Inflammatory macrophage treated with lipopolysaccharide for 4 hours (primary cell): Measurements from ENCODE around the gene PSMB3.

Experiments
- DNase-seq: peaks from one replicate; pipeline ENCODE4 v3.0.0-alpha.2; 2020

PSMB3 gene

DNA sequence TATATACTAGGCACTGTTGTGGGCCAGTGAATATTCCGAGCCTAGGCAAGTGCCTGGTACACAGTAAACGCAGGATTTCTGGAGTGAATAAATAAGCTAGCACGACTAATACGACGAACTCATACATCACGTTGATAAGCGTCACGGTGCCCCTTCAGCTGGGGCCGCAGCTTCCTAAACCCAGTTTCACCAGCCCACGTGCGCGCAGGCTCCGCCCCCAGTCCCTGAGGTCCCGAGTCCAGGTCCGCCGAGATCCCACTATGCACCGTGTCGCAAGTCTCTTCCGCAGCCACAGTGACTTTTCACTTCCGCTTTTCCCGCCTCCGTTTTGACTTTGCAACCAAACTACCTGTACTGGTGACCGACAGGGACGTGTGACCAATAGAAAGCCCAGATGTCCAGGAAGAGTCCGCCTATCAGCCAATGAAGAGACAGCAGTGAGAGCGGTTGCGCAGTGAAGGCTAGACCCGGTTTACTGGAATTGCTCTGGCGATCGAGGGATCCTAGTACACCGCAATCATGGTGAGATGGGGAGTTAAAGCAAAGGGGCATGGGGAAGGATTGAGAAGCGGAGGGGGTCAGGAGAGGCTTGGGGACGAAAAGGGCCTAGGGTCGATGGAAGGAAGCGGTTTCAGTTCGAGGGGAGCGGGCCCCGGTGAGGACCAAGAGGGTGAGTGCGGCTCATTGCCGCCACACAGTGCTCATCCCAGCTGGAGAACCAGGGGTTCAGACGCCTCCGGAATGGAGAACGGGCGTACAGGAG is at the start of gene PSMB3:
Gene PSMB3 (plus strand): TSS at position 434 of the 763 bp plus-strand sequence. CDS start 86 bp downstream, at position 520.
- DNase-seq, result peak; percentile 100

DNA sequence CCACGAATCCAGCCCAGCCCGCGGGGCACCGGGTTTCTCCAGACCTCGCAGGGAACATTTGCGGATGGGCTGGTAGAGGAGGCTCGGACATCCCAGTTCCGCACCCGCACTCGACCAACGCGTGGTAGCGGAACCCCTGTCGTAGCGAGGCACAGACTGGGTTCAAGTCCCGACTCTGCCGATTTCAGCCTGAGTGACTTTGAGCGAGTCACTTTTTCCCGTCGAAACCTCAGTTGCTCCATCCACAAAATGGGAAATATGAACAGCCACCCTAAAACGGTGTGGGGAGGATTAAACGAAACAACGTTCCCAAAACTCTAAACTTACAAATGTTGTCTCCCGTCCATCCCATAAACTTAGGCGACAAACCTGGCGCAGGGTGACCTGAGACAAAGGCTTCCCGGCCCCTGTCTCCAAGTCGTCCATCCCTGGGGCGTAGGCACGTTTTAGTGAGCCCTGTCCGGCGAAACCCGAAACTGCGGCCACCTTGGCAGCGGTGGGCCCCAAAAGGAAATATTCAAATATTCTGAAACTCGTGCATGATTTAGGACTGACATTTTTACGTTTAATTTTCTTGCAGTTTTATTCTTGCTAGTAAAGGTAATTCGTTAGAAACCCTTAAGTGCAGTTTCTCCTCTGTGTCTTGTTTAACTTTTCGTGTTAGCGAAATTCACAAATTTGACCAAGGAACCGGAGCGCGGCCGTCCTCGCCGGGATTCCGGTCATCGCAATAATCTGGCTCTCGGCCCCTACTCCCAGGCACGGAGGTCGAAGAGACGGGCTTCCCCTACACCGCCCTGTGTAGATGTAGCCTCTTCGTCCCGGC is 49.4 kb upstream of the PSMB3 start:
- peak; percentile 56 for DNase-seq

GRCh38 chr17:38703742-38704605 is 48.6 kb upstream of the PSMB3 start:
- peak; percentile 61 for DNase-seq

DNA sequence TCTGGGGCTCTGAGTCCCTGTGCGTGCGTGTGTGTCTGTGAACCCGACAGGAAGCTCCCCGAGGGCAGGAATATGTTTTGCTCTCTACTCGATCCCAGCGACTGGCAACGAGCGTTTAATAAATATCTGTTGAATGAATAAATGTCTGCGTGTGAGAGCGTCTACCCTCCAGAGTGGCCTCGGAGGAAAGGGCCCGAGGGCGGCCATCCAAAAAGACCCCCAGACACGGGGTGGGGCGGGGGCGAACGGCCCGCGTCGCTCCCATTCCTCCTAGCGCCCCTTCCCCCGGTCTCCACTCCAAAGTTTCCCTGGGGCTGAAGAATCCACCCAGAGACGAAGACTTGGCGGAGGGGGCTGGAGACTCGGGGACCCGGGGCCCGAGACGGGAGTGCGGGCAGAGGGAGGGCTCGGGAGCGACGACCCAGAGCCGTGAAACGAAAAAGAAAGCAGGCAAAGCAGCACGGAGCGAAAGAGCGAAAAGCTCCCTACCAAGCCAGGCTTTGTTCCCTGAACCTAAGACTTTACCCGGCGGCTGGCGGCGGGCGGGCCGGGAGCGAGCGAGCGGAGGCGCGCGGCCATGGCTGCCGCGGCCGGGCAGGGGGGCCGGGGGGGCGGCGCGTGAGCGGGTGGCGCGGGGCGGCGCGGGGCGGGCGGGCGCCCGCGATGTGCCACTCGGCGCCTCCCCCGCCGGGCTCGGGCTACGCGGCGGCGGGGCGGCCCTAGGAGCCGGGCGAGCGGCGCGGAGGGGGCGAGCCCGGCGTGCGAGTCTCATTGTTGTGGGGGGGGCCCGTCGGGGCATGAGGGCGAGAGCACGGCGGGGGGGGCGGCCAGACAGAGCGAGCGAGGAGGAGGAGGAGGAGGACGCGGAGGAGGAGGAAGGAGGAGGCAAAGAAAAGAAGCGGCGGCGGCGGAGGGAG is 47.7 kb upstream of the PSMB3 start, which contains the start of gene MLLT6:
Gene MLLT6 (plus strand): TSS at position 668 of the 917 bp plus-strand sequence. CDS start 360 bp downstream, outside the sequence.
- DNase-seq, result peak; percentile 68

DNA sequence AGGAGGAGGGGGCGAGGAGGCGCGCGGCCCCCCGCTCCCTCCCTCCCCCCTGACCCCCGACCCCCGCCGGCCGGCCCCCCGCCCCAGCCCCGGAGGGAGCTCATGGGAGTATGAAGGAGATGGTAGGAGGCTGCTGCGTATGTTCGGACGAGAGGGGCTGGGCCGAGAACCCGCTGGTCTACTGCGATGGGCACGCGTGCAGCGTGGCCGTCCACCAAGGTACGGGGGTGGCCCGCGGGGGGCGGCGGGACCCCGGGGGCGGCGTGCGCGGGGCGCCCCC is 47.1 kb upstream of the PSMB3 start:
- no peak for DNase-seq

- DNase-seq, result no peak
Measured at GRCh38 chr17:38705803-38706504, 46.6 kb upstream of the PSMB3 start.

GRCh38 chr17:38706505-38707216 is 45.9 kb upstream of the PSMB3 start:
- peak; percentile 46 for DNase-seq

GRCh38 chr17:38707678-38708351 is 44.7 kb upstream of the PSMB3 start:
- DNase-seq, result no peak

GRCh38 chr17:38709104-38709820 is 43.3 kb upstream of the PSMB3 start:
- DNase-seq, result no peak

DNA sequence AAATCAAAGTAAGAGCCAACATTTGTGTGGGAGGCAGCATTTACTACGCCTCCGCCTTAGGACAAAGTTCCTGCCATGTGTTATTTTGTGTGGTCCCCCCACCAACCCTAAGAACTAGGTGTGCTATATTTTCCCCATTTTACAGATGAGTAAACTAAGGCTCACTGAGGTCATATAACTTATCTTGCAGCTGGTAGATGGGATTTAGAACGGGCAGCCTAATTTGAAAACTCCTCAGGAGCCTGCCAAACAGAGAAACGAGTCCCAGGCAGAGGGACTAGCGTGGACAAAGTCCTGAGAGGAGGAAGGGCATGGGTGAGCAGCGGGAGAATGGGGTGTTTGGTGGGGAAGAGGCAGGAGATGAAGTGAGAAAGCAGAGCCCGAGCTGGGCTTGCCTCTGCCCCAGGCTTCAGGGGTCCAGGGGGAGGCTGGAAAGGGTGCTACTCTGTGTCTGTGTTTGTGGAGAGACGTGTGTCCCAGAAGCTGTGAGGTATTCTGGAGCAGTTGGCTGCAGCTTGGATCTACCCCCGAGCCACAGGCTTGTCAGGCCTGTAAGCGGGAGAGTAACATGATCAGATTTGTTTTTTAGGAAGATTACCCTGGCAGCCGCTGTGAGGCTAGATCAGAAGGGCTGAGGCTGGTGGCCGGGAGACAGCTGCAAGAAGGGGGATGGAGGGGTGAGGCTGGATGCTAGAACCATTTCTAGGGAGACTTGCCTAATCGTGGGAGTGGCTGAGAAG is 42.5 kb upstream of the PSMB3 start:
- DNase-seq, result no peak

GRCh38 chr17:38710604-38710962 is 42.0 kb upstream of the PSMB3 start:
- no peak for DNase-seq

DNA sequence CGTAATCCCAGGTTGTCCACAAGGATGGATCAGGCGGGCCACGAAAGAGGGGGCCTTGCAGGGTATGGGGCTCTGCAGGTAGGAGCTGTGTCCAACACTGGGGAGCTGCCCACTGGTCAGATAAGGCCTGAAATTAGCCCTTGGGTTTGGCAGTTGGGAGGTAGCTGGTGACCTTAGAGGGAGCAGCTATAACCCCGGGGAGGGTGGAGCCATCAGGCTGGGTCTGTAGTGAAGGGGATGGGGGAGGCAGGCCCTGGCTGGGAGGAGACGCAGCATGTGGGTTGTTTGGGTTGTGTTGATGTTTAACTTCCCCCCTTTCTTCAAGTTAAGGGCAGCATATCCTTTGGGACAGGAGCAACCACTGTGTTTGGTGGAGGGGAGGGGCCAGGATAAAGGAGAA is 41.6 kb upstream of the PSMB3 start:
- no peak for DNase-seq

GRCh38 chr17:38711792-38712571 is 40.6 kb upstream of the PSMB3 start:
- no peak for DNase-seq

GRCh38 chr17:38712593-38712992 is 39.9 kb upstream of the PSMB3 start:
- no peak for DNase-seq

DNA sequence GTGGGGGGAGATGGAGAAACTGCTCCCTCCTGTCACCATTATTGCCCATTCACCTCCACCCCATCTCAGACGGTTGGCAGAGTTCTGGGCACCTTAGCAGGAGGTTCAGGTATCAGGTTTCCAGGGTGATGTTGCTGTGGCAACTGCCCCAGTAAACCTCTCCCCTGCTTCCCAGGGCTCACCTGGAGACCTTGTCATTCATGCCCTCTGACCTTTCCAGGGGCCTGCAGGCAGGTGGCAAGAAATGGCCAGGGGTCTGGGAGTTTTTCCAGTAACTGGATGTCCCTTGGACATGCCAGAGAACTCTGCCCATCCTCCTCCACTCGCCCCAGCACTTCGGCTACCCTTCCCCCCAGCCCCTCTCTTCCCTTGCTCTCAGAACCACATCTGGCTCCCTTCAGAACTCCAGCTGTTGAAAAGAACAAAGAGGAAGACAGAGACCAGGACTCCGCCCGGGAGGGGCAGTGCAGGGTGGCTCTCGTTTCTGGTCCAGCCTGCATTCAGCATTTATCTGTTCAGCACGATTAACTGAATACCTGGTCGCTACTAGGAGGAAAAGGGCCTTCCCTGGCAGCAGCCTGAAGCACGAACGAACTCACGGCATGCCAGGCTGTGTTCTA is 39.0 kb upstream of the PSMB3 start:
- DNase-seq, result no peak

- DNase-seq, result no peak
Measured at GRCh38 chr17:38715216-38715943, 37.2 kb upstream of the PSMB3 start.
